H1 (cell line): ENCODE data around the gene KIAA0513. TPM values are rescaled to one million over a fixed set of nuclear protein-coding genes. Genes with fewer than 3 reads are reported as not detected.
A peak's percentile ranks its signal among the peaks of the same experiment; 100 is the strongest.

Source experiments
- CTCF ChIA-PET: fragments of 300-600 bp; sonication (Branson Sonifier 250); formaldehyde crosslinking; loops from one replicate; lab custom pipeline; 2021; ENCODE audit not compliant: partially characterized antibody; lab: Charles Lee
- POLR2A ChIA-PET: fragments of 300-600 bp; sonication (Branson Sonifier 250); formaldehyde crosslinking; loops from one replicate; lab custom pipeline; 2021; ENCODE audit warnings: inconsistent platforms; ENCODE audit not compliant: partially characterized antibody; lab: Charles Lee
- DNase-seq, 2 experiments: peaks; one replicate each; pipeline versions ENCODE4 v3.0.0 to v3.0.0-alpha.2; 2010 to 2022; ENCODE audit warnings: low spot score in 2 of 2, low read depth in 1 of 2, mixed read lengths in 1 of 2
- FAIRE-seq: peaks from 2 replicates; lab custom pipeline; 2011; peaks lifted over from hg19 to GRCh38; lab: Jason Lieb, UNC
- H2AFZ ChIP-seq: 2 replicates; pipeline ENCODE4 v1.8.1; 2012; ENCODE audit warnings: low read length, inconsistent platforms
- H2AK5ac ChIP-seq: 2 replicates; pipeline ENCODE4 v1.6.1; 2013; ENCODE audit warnings: low read depth, low read length
- H2BK120ac ChIP-seq: replicated peaks from 2 replicates; pipeline ENCODE3; 2013; ENCODE audit warnings: low read depth, low read length, inconsistent platforms
- H2BK12ac ChIP-seq: 2 replicates; pipeline ENCODE4 v1.6.1; 2013; ENCODE audit warnings: low read depth, low read length
- H2BK15ac ChIP-seq: 2 replicates; pipeline ENCODE4 v1.6.1; 2013; ENCODE audit warnings: low read length
- H2BK20ac ChIP-seq: 2 replicates; pipeline ENCODE4 v1.6.1; 2013; ENCODE audit warnings: low read length
- H2BK5ac ChIP-seq: 2 replicates; pipeline ENCODE4 v1.6.1; 2013; ENCODE audit warnings: low read depth, low read length
- H3K14ac ChIP-seq: 2 replicates; pipeline ENCODE4 v1.6.1; 2013; ENCODE audit warnings: inconsistent platforms; ENCODE audit not compliant: insufficient read length
- H3K18ac ChIP-seq: 2 replicates; pipeline ENCODE4 v1.6.1; 2013; ENCODE audit warnings: low read length; ENCODE audit errors: extremely low read depth
- H3K23ac ChIP-seq: 2 replicates; pipeline ENCODE4 v1.6.1; 2013; ENCODE audit warnings: inconsistent platforms; ENCODE audit not compliant: insufficient read length
- H3K23me2 ChIP-seq: 2 replicates; pipeline ENCODE4 v1.6.1; 2013; ENCODE audit warnings: low read depth, low read length
- H3K27ac ChIP-seq: 2 replicates; pipeline ENCODE4 v1.6.1; 2011; ENCODE audit warnings: low read depth, low read length, inconsistent platforms
- H3K27me3 ChIP-seq, 4 experiments: replicated peaks in 1 of 4; 1 replicate in 1 of 4; 2 replicates in 3 of 4; pipeline versions ENCODE4 v1.6.1 to v1.8.1; 2011 to 2013; ENCODE audit warnings: low read length in 3 of 4, mild to moderate bottlenecking in 3 of 4, inconsistent platforms in 2 of 4, mixed read lengths in 2 of 4, moderate library complexity in 1 of 4; ENCODE audit not compliant: control insufficient read depth in 3 of 4, insufficient read depth in 3 of 4; ENCODE audit errors: extremely low read depth in 1 of 4
- H3K36me3 ChIP-seq, 4 experiments: 2 replicates each; pipeline versions ENCODE4 v1.6.1 to v1.8.1; 2011 to 2013; ENCODE audit warnings: mild to moderate bottlenecking in 4 of 4, low read length in 3 of 4, moderate library complexity in 2 of 4, control low read depth in 1 of 4, inconsistent platforms in 1 of 4; ENCODE audit not compliant: insufficient read depth in 4 of 4, control insufficient read depth in 2 of 4
- H3K4ac ChIP-seq: replicated peaks from 2 replicates; pipeline ENCODE3; 2013; ENCODE audit warnings: low read length, low read depth, mixed read lengths, inconsistent platforms; ENCODE audit not compliant: insufficient read length
- H3K4me1 ChIP-seq, 4 experiments: replicated peaks in 1 of 4; 1 replicate in 1 of 4; 2 replicates in 3 of 4; pipeline versions ENCODE4 v1.6.1 to v1.8.1; 2011 to 2013; ENCODE audit warnings: low read length in 3 of 4, inconsistent platforms in 2 of 4, mixed read lengths in 1 of 4; ENCODE audit not compliant: insufficient read depth in 4 of 4, control insufficient read depth in 3 of 4
- H3K4me2 ChIP-seq, 2 experiments: 2 replicates each; pipeline versions ENCODE4 v1.6.1 to v1.8.1; 2011 to 2013; ENCODE audit warnings: low read depth in 2 of 2, low read length in 2 of 2, control low read depth in 1 of 2, inconsistent platforms in 1 of 2, mild to moderate bottlenecking in 1 of 2; ENCODE audit not compliant: insufficient read depth in 1 of 2
- H3K4me3 ChIP-seq, 4 experiments: fragments of 200-600, 300-600 bp in 1 of 4; sonication (generic), shearing (Covaris generic), sonication (Bioruptor Twin) in 1 of 4; 2 replicates each; pipeline versions ENCODE4 v1.5.1 to v1.8.1; 2011 to 2016; ENCODE audit warnings: low read length in 4 of 4, low read depth in 3 of 4, control low read depth in 2 of 4, inconsistent platforms in 2 of 4, mild to moderate bottlenecking in 2 of 4, mixed read lengths in 1 of 4, moderate library complexity in 1 of 4; ENCODE audit not compliant: insufficient read depth in 2 of 4; ENCODE audit errors: extremely low read depth in 1 of 4
- H3K56ac ChIP-seq: replicated peaks from 2 replicates; pipeline ENCODE3; 2013; ENCODE audit warnings: low read depth, mild to moderate bottlenecking, mixed read lengths, low read length, inconsistent platforms; ENCODE audit not compliant: insufficient read length
- H3K79me1 ChIP-seq: 2 replicates; pipeline ENCODE4 v1.6.1; 2013; ENCODE audit warnings: low read depth, low read length, control low read depth
- H3K79me2 ChIP-seq, 2 experiments: 2 replicates each; pipeline versions ENCODE4 v1.6.1 to v1.8.1; 2012 to 2013; ENCODE audit warnings: low read length in 2 of 2, mild to moderate bottlenecking in 2 of 2, inconsistent platforms in 1 of 2; ENCODE audit not compliant: insufficient read depth in 2 of 2, control insufficient read depth in 1 of 2
- H3K9ac ChIP-seq, 4 experiments: replicated peaks in 1 of 4; 1 replicate in 1 of 4; 2 replicates in 3 of 4; pipeline versions ENCODE4 v1.6.1 to v1.8.1; 2011 to 2013; ENCODE audit warnings: low read depth in 3 of 4, low read length in 3 of 4, control low read depth in 2 of 4, mild to moderate bottlenecking in 2 of 4, moderate library complexity in 2 of 4, inconsistent platforms in 1 of 4; ENCODE audit errors: extremely low read depth in 1 of 4
- H3K9me3 ChIP-seq, 2 experiments: 2 replicates each; pipeline versions ENCODE4 v1.6.1 to v1.8.1; 2012 to 2013; ENCODE audit warnings: mild to moderate bottlenecking in 2 of 2, moderate library complexity in 2 of 2, control low read depth in 1 of 2, inconsistent platforms in 1 of 2, low read depth in 1 of 2, low read length in 1 of 2, mixed read lengths in 1 of 2; ENCODE audit not compliant: insufficient read depth in 2 of 2
- H4K20me1 ChIP-seq, 2 experiments: replicated peaks in 1 of 2; 2 replicates each; pipeline versions ENCODE3 to v1.8.1; 2011 to 2013; ENCODE audit warnings: inconsistent platforms in 2 of 2, low read length in 2 of 2, mild to moderate bottlenecking in 1 of 2; ENCODE audit not compliant: insufficient read depth in 2 of 2, control insufficient read depth in 1 of 2
- H4K5ac ChIP-seq: 2 replicates; pipeline ENCODE4 v1.6.1; 2013; ENCODE audit warnings: low read length, low read depth, mixed read lengths, inconsistent platforms; ENCODE audit not compliant: insufficient read length
- H4K8ac ChIP-seq: 2 replicates; pipeline ENCODE4 v1.8.0; 2013; ENCODE audit warnings: mild to moderate bottlenecking, moderate library complexity, low read length, inconsistent platforms; ENCODE audit not compliant: insufficient read depth; ENCODE audit errors: extremely low read depth
- H4K91ac ChIP-seq: replicated peaks from 2 replicates; pipeline ENCODE3; 2013; ENCODE audit warnings: low read length, mixed read lengths, inconsistent platforms; ENCODE audit not compliant: insufficient read length
- CBX5 ChIP-seq: fragments of 300-800, 300-1000 bp; sonication (generic); IDR thresholded peaks from 2 replicates; pipeline ENCODE4 v1.7.1; 2016; ENCODE audit warnings: antibody characterized with exemption, low read length, low read depth
- CTCF ChIP-seq, 3 experiments: IDR thresholded peaks; 1 replicate in 2 of 3; 2 replicates in 1 of 3; pipeline versions ENCODE4 v1.5.1 to v1.6.1; 2011; ENCODE audit warnings: low read length in 3 of 3, mild to moderate bottlenecking in 3 of 3, inconsistent platforms in 2 of 3, low read depth in 1 of 3, moderate library complexity in 1 of 3; ENCODE audit not compliant: insufficient read depth in 1 of 3; ENCODE audit errors: control extremely low read depth in 1 of 3
- FOSL1 ChIP-seq: IDR thresholded peaks from 2 replicates; pipeline ENCODE4 v1.6.1; 2011; ENCODE audit warnings: mild to moderate bottlenecking, low read depth, low read length, moderate library complexity; ENCODE audit not compliant: insufficient read depth
- GABPA ChIP-seq: IDR thresholded peaks from 2 replicates; pipeline ENCODE4 v1.6.1; 2011; ENCODE audit warnings: mild to moderate bottlenecking, low read length, moderate library complexity, borderline replicate concordance; ENCODE audit not compliant: insufficient read depth
- HDAC2 ChIP-seq, 2 experiments: fragments of 300-600 bp in 1 of 2; sonication (generic) in 1 of 2; IDR thresholded peaks; 2 replicates each; pipeline ENCODE4 v1.6.1; 2011 to 2012; ENCODE audit warnings: low read depth in 2 of 2, low read length in 2 of 2, mild to moderate bottlenecking in 2 of 2, moderate library complexity in 2 of 2, borderline replicate concordance in 1 of 2, inconsistent platforms in 1 of 2
- POLR2A ChIP-seq, 2 experiments: IDR thresholded peaks; 1 replicate in 1 of 2; 2 replicates in 1 of 2; pipeline ENCODE4 v1.6.1; 2011; ENCODE audit warnings: low read depth in 2 of 2, low read length in 2 of 2, mild to moderate bottlenecking in 2 of 2; ENCODE audit errors: control extremely low read depth in 1 of 2
- RBBP5 ChIP-seq: IDR thresholded peaks from 2 replicates; pipeline ENCODE4 v1.7.1; 2012; ENCODE audit warnings: low read depth, mild to moderate bottlenecking, inconsistent platforms, low read length, moderate library complexity, borderline replicate concordance
- SIX5 ChIP-seq: IDR thresholded peaks from 2 replicates; pipeline ENCODE4 v1.6.1; 2011; ENCODE audit warnings: mild to moderate bottlenecking, low read depth, low read length
- TAF1 ChIP-seq: IDR thresholded peaks from 2 replicates; pipeline ENCODE4 v1.6.1; 2011; ENCODE audit warnings: mild to moderate bottlenecking, low read depth, low read length
- TEAD4 ChIP-seq: IDR thresholded peaks from 2 replicates; pipeline ENCODE4 v1.6.1; 2012; ENCODE audit warnings: low read depth, low read length, inconsistent platforms, mixed read lengths
- YY1 ChIP-seq: IDR thresholded peaks from 2 replicates; pipeline ENCODE4 v1.6.1; 2011; ENCODE audit warnings: low read depth, mild to moderate bottlenecking, low read length
- WGBS, 2 experiments: shearing (Covaris generic) in 1 of 2; methylation state at CpG; one replicate each; pipeline versions ENCODE4 v1.1.6 to v1.1.7; 2013 to 2015; ENCODE audit warnings: low lambda C conversion rate in 2 of 2, mixed read lengths in 2 of 2, inconsistent platforms in 1 of 2, low coverage in 1 of 2, missing lambda C conversion rate in 1 of 2; ENCODE audit not compliant: insufficient replicate concordance in 2 of 2, insufficient coverage in 1 of 2, insufficient read length in 1 of 2; ENCODE audit errors: extremely low coverage in 1 of 2, missing lambda C conversion rate in 1 of 2; 5-methylcytosine and 5-hydroxymethylcytosine counted together
- polyA plus RNA-seq, 7 experiments: library from polyadenylated mRNA; depleted of rRNA in 3 of 7; stranded (reverse) in 5 of 7; unstranded in 2 of 7; fragments of >200 nt in 5 of 7; fragments of 200-250 nt in 2 of 7; gene quantifications; 1 replicate in 5 of 7; 2 replicates in 1 of 7; 4 replicates in 1 of 7; pipeline versions ENCODE4 v1.2.1 to v1.2.3, GENCODE V29; 2011 to 2013; ENCODE audit warnings: missing spikeins in 2 of 7, mixed read lengths in 2 of 7
- total RNA-seq: library from RNA; stranded (reverse); fragmentation: NEBNext Ultra II Directional; extraction: Animal tissue kit (Norgen Biotek cat#: 25700); gene quantifications from 2 replicates; pipeline ENCODE4 v1.2.1, GENCODE V29; 2021

Gene KIAA0513
- total and polyA plus RNA-seq, 2 of the 8 experiments (the other 6 are each of a cell fraction or from before 2014, with no cell fraction given): 2.1 to 6.1 TPM

- no peak overlapping the region for H3K18ac ChIP-seq
- peak overlapping the region; percentile 31 for H4K91ac ChIP-seq
- H2BK20ac ChIP-seq: no peak overlapping the region
- H3K4me1 ChIP-seq: peaks cover 0 to 4% (median 0%) of the 10 kb centered on the region in 4 experiments; a peak in 3 of 7 replicates
- H3K4me3 ChIP-seq: peak overlapping the region; percentile 86 to 97 (median 93)
- no peak overlapping the region for H3K4ac ChIP-seq
- H3K27ac ChIP-seq: no peak overlapping the region
- no peak overlapping the region for H2BK15ac ChIP-seq
- H3K79me2 ChIP-seq: peaks cover 13 to 44% of the 10 kb centered on the region in 2 experiments
- no peak overlapping the region for H2BK120ac ChIP-seq
- H3K27me3 ChIP-seq: no peaks in the 10 kb centered on the region
- H3K14ac ChIP-seq: no peak overlapping the region
- H2AK5ac ChIP-seq: no peak overlapping the region
- CTCF ChIA-PET: interaction anchor here (1.0 to 2.7 kb wide), 7 partner anchors 9 to 264 kb away, joined by 3 to 10 read pairs (median 4); partner anchors contain the start of gene KIAA0513
- DNase-seq (no peak), FAIRE-seq (no peak)
- WGBS, 2 experiments: 62% methylated on average over 9 of the region's 9 CpGs; no CpG with 5 or more reads in 1 of the 2 experiments
- peak overlapping the region in 3 of 4 experiments; percentile 74 to 86 (median 84); a peak in 4 of 7 replicates for H3K9ac ChIP-seq
- H2BK12ac ChIP-seq: no peak overlapping the region
- H3K36me3 ChIP-seq: no peaks in the 10 kb centered on the region
- peaks cover 10% of the 10 kb centered on the region; the same call in 1 of the 2 replicates for H3K23me2 ChIP-seq
- H3K9me3 ChIP-seq: no peaks in the 10 kb centered on the region
- H3K4me2 ChIP-seq: peak overlapping the region; percentile 82 to 93
- H4K20me1 ChIP-seq: peaks cover 4 to 10% of the 10 kb centered on the region in 2 experiments
- H2AFZ ChIP-seq: peak overlapping the region; percentile 1; the same call in 1 of the 2 replicates
- POLR2A ChIA-PET: interaction anchor here (0.7 to 2.3 kb wide), 5 partner anchors 9 to 35 kb away, joined by 3 to 12 read pairs (median 9); partner anchors contain the start of gene KIAA0513
- H3K56ac ChIP-seq: no peak overlapping the region
- H2BK5ac ChIP-seq: no peak overlapping the region
- no peak overlapping the region for H4K5ac ChIP-seq
- no peak overlapping the region for H4K8ac ChIP-seq
- H3K79me1 ChIP-seq: peaks cover 11% of the 10 kb centered on the region
- H3K23ac ChIP-seq: no peak overlapping the region
- TF ChIP-seq SIX5 (no peak), CBX5 (no peak), POLR2A (IDR thresholded peaks at IDR 0.05; ENCODE audit: control extremely low read depth in 1 of 2, low read depth in 2 of 2, low read length in 2 of 2) (no peak), RBBP5 (no peak), HDAC2 (IDR thresholded peaks at IDR 0.05; ENCODE audit: borderline replicate concordance in 1 of 2, low read depth in 2 of 2, low read length in 2 of 2) (no peak), TEAD4 (no peak), GABPA (no peak), YY1 (no peak), CTCF (IDR thresholded peaks at IDR 0.05; ENCODE audit: control extremely low read depth in 1 of 3, insufficient read depth in 1 of 3, low read depth in 1 of 3, low read length in 3 of 3) (no peak), TAF1 (no peak), FOSL1 (no peak)
Measured at GRCh38 chr16:85010446-85010930, 17.1 kb upstream of the KIAA0513 start.
